HCT116 (cell line): Measurements from ENCODE around the gene FMO4. TPM values are rescaled to one million over a fixed set of nuclear protein-coding genes. Genes with fewer than 3 reads are reported as not detected.

ENCODE experiments used
- ATAC-seq: fragments of 200-7000 bp; cut with Tn5 transposase; 2 replicates; pipeline ENCODE4 v1.9.1; 2020; ENCODE audit warnings: mild to moderate bottlenecking, moderate library complexity
- BruUV-seq: library from RNA; stranded (reverse); fragments of 400-500 nt; replicated peaks from 2 replicates; lab custom pipeline; 2021; lab: Mats Ljungman, UMichigan
- CTCF ChIA-PET: fragments of 300-600 bp; sonication (Branson Sonifier 250); formaldehyde crosslinking; loops from one replicate; lab custom pipeline; 2021; ENCODE audit warnings: antibody characterized with exemption; lab: Charles Lee
- POLR2A ChIA-PET: fragments of 300-600, 350-600 bp; sonication (Branson Sonifier 250); formaldehyde crosslinking; loops from one replicate; lab custom pipeline; 2021; ENCODE audit warnings: antibody characterized with exemption; lab: Charles Lee
- RAD21 ChIA-PET, 2 experiments: fragments of 300-600 bp; sonication (Branson Sonifier 250); formaldehyde crosslinking; loops; one replicate each; lab custom pipeline; 2023; ENCODE audit warnings: low total read pairs in 2 of 2; ENCODE audit not compliant: uncharacterized antibody in 2 of 2, unreplicated experiment in 2 of 2, low non-redundant PET in 1 of 2; lab: Charles Lee
- DNase-seq: peaks from one replicate; pipeline ENCODE4 v3.0.0-alpha.2; 2010; ENCODE audit warnings: low read depth, low spot score
- H2AFZ ChIP-seq: fragments of 200-600 bp; shearing (Covaris generic), sonication (generic); 2 replicates; pipeline ENCODE4 v1.6.1; 2017; ENCODE audit warnings: low read depth, mixed run types, mixed read lengths, antibody characterized with exemption, low read length; ENCODE audit not compliant: poor library complexity, severe bottlenecking
- H3K27ac ChIP-seq: 2 replicates; pipeline ENCODE4 v1.5.1; 2012; ENCODE audit warnings: low read depth, low read length
- H3K27me3 ChIP-seq: fragments of 200-600 bp; sonication (generic); 2 replicates; pipeline ENCODE4 v1.6.1; 2016; ENCODE audit warnings: mixed run types, low read length, mixed read lengths; ENCODE audit not compliant: insufficient read depth
- H3K36me3 ChIP-seq, 2 experiments: fragments of 200-500 bp in 1 of 2; fragments of 200-600 bp in 1 of 2; sonication (Bioruptor generic) in 1 of 2; sonication (generic) in 1 of 2; 2 replicates each; pipeline versions ENCODE4 v1.5.1 to v1.6.1; 2014 to 2016; ENCODE audit warnings: low read length in 2 of 2, inconsistent platforms in 1 of 2, mixed read lengths in 1 of 2, mixed run types in 1 of 2; ENCODE audit not compliant: insufficient read depth in 2 of 2, control insufficient read depth in 1 of 2
- H3K4me1 ChIP-seq, 2 experiments: fragments of 200-600 bp in 1 of 2; sonication (generic) in 1 of 2; 2 replicates each; pipeline versions ENCODE4 v1.5.1 to v1.6.1; 2012 to 2017; ENCODE audit warnings: low read length in 2 of 2, inconsistent platforms in 1 of 2, mild to moderate bottlenecking in 1 of 2, mixed read lengths in 1 of 2, mixed run types in 1 of 2, moderate library complexity in 1 of 2; ENCODE audit not compliant: insufficient read depth in 2 of 2, control insufficient read depth in 1 of 2
- H3K4me2 ChIP-seq: fragments of 200-600 bp; sonication (generic); 2 replicates; pipeline ENCODE4 v1.6.1; 2017; ENCODE audit warnings: mixed run types, low read length, mixed read lengths
- H3K4me3 ChIP-seq, 2 experiments: fragments of 200-600 bp in 1 of 2; sonication (generic) in 1 of 2; replicated peaks in 1 of 2; 2 replicates each; pipeline ENCODE4 v1.5.1; 2011 to 2016; ENCODE audit warnings: low read length in 2 of 2, control low read depth in 1 of 2, low read depth in 1 of 2, mild to moderate bottlenecking in 1 of 2, mixed read lengths in 1 of 2, mixed run types in 1 of 2
- H3K79me2 ChIP-seq: fragments of 200-600 bp; sonication (generic); 2 replicates; pipeline ENCODE4 v1.6.1; 2017; ENCODE audit warnings: mild to moderate bottlenecking, mixed run types, low read length, moderate library complexity, mixed read lengths; ENCODE audit not compliant: insufficient read depth
- H3K9ac ChIP-seq: fragments of 200-600 bp; sonication (generic); 2 replicates; pipeline ENCODE4 v1.6.1; 2016; ENCODE audit warnings: low read length, mixed read lengths
- H3K9me2 ChIP-seq: fragments of 200-600 bp; sonication (generic), shearing (Covaris generic); 2 replicates; pipeline ENCODE4 v1.6.1; 2017; ENCODE audit warnings: mixed run types, mild to moderate bottlenecking, moderate library complexity; ENCODE audit not compliant: insufficient read depth
- H3K9me3 ChIP-seq, 2 experiments: fragments of 200-500 bp in 1 of 2; fragments of 200-600 bp in 1 of 2; sonication (Bioruptor generic) in 1 of 2; sonication (generic) in 1 of 2; 2 replicates each; pipeline ENCODE4 v1.6.1; 2014 to 2017; ENCODE audit warnings: low read length in 2 of 2, mixed read lengths in 2 of 2, inconsistent platforms in 1 of 2, low read depth in 1 of 2, mild to moderate bottlenecking in 1 of 2, mixed run types in 1 of 2, moderate library complexity in 1 of 2; ENCODE audit not compliant: control insufficient read depth in 1 of 2, insufficient read depth in 1 of 2
- H4K20me1 ChIP-seq: fragments of 200-600 bp; sonication (generic), shearing (Covaris generic); 2 replicates; pipeline ENCODE4 v1.6.1; 2017; ENCODE audit warnings: mixed run types, mild to moderate bottlenecking, moderate library complexity; ENCODE audit not compliant: insufficient read depth
- ATF3 ChIP-seq: IDR thresholded peaks from 2 replicates; pipeline ENCODE4 v1.6.1; 2012
- CBX3 ChIP-seq: IDR thresholded peaks from 2 replicates; pipeline ENCODE4 v1.6.1; 2012; ENCODE audit warnings: low read depth
- CEBPB ChIP-seq: IDR thresholded peaks from 2 replicates; pipeline ENCODE4 v1.6.1; 2012; ENCODE audit warnings: low read depth
- CTCF ChIP-seq, 3 experiments: fragments of 200-600 bp in 1 of 3; sonication (generic) in 1 of 3; IDR thresholded peaks in 2 of 3; conservative IDR thresholded peaks in 1 of 3; 2 replicates each; pipeline ENCODE4 v1.5.1; 2012 to 2017; ENCODE audit warnings: low read depth in 2 of 3, low read length in 2 of 3, antibody characterized with exemption in 1 of 3, borderline replicate concordance in 1 of 3, control low read depth in 1 of 3, mild to moderate bottlenecking in 1 of 3, mixed read lengths in 1 of 3, mixed run types in 1 of 3, moderate library complexity in 1 of 3; ENCODE audit not compliant: insufficient read depth in 1 of 3
- EGR1 ChIP-seq: IDR thresholded peaks from 2 replicates; pipeline ENCODE4 v1.6.1; 2012; ENCODE audit warnings: low read depth
- EZH2 ChIP-seq: fragments of 200-600 bp; sonication (generic); IDR thresholded peaks from 2 replicates; pipeline ENCODE4 v1.6.1; 2017; ENCODE audit warnings: antibody characterized with exemption, mixed run types
- EZH2phosphoT487 ChIP-seq: fragments of 200-600 bp; IDR thresholded peaks from 2 replicates; pipeline ENCODE4 v1.6.1; 2018; ENCODE audit warnings: antibody characterized with exemption, borderline replicate concordance
- FOSL1 ChIP-seq: IDR thresholded peaks from 2 replicates; pipeline ENCODE4 v1.6.1; 2012; ENCODE audit warnings: low read depth
- JUND ChIP-seq: IDR thresholded peaks from 2 replicates; pipeline ENCODE4 v1.6.1; 2012
- REST ChIP-seq: IDR thresholded peaks from 2 replicates; pipeline ENCODE4 v1.6.1; 2012; ENCODE audit warnings: low read depth
- SIN3A ChIP-seq: IDR thresholded peaks from 2 replicates; pipeline ENCODE4 v1.6.1; 2012; ENCODE audit warnings: low read depth
- SP1 ChIP-seq: IDR thresholded peaks from 2 replicates; pipeline ENCODE4 v1.6.1; 2012; ENCODE audit warnings: low read depth
- SRF ChIP-seq: IDR thresholded peaks from 2 replicates; pipeline ENCODE4 v1.6.1; 2012; ENCODE audit warnings: low read depth
- TCF7L2 ChIP-seq: IDR thresholded peaks from 2 replicates; pipeline ENCODE4 v1.7.0; 2011; ENCODE audit warnings: borderline replicate concordance, inconsistent platforms; ENCODE audit not compliant: insufficient read depth, insufficient read length; ENCODE audit errors: extremely low read depth
- ZNF274 ChIP-seq: fragments of 200-500 bp; sonication (Bioruptor generic); IDR thresholded peaks from 2 replicates; pipeline ENCODE4 v1.6.1; 2014; ENCODE audit warnings: mild to moderate bottlenecking, low read depth, low read length, inconsistent platforms
- intact Hi-C: fragments of 100-400 bp; cut with micrococcal nuclease; formaldehyde crosslinking; loops from 2 replicates; pipeline ENCODE4 v1.10.0; 2022
- total RNA-seq: library from RNA; stranded (reverse); gene quantifications from one replicate; pipeline ENCODE4 v1.2.1, GENCODE V29; 2021; ENCODE audit not compliant: unreplicated experiment

FMO4 gene
- total RNA-seq, 1 experiment from 2014 or later: 1.4 TPM

GRCh38 chr1:171265686-171266085 is 48.3 kb upstream of the FMO4 start:
- CTCF ChIA-PET: interaction anchor here (1.2 kb wide), 1 partner anchor 48 kb away, joined by 3 read pairs; the partner anchor contains the start of gene FMO4
- BruUV-seq: no TSS peak
- Histone ChIP-seq H3K27ac (no peak overlapping the region), H3K36me3 (no peaks in the 10 kb centered on the region), H3K27me3 (no peaks in the 10 kb centered on the region), H3K9ac (no peak overlapping the region), H3K9me2 (no peaks in the 10 kb centered on the region), H3K9me3 (no peaks in the 10 kb centered on the region), H3K4me1 (no peaks in the 10 kb centered on the region), H3K79me2 (no peaks in the 10 kb centered on the region), H2AFZ (no peak overlapping the region), H3K4me3 (no peak overlapping the region), H3K4me2 (no peak overlapping the region), H4K20me1 (no peaks in the 10 kb centered on the region)
- intact Hi-C loops: no loop called here
- TF ChIP-seq CEBPB (no peak), TCF7L2 (no peak), SIN3A (no peak), EZH2phosphoT487 (no peak), ZNF274 (no peak), SRF (no peak), REST (no peak), EGR1 (no peak), CBX3 (no peak), SP1 (no peak), ATF3 (no peak), JUND (no peak), CTCF (IDR thresholded peaks at IDR 0.05 in 2 of 3, conservative IDR thresholded peaks at IDR 0.05 in 1 of 3; ENCODE audit: borderline replicate concordance in 1 of 3, insufficient read depth in 1 of 3, low read depth in 2 of 3, low read length in 2 of 3) (no peak), EZH2 (no peak), FOSL1 (no peak)
- no peak for DNase-seq
- ATAC-seq: no peak
- RAD21 ChIA-PET: no interaction called here
- POLR2A ChIA-PET: no interaction called here
